ENCODE results near the gene MUC5B. TPM values are rescaled to one million over a fixed set of nuclear protein-coding genes. Genes with fewer than 3 reads are reported as not detected.

Gene MUC5B
- total RNA-seq, 2 experiments from 2014 or later, result not detected

DNA sequence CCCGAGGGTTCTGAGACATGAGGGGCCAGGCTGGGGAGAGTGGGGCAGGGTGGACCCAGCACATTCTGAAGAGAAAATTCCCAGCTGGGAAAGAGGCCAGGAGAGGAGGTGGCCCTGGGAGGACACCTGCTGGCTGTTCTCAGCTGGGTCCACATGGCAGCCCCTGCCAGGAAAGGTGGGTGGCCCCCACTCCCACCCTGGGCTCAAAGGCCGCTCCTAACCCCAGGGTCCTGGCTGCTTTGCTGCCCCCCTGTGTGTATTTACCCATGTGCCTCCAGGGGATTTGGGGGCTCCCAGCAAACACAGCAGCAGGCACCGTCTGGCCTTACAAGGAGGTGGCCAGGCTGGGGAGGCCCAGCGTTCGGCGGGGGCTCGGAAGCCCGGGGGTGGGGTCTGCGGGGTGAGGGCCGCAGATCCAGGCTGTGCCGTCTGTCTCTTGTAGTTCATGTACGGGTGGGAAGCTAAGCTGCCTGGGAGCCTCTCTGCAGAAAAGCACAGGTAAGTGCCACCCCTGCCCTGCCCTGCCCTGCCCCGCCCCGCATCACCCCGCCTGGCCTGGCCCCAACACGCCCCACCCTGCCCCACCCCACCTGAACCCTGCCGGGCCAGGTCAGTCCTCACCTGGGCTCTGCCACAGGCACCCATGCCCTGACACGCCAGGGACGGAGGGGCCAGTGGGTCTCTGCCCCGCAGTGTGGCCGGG lies 10.6 kb downstream of the MUC5B start:
- Mint-ChIP-seq H3K36me3 (no peaks in the 10 kb centered on the region), H3K27me3 (no peaks in the 10 kb centered on the region), H3K9me3 (ENCODE audit: low read depth) (no peaks in the 10 kb centered on the region), H3K4me3 (no peak overlapping the region), H3K4me1 (no peaks in the 10 kb centered on the region), H3K27ac (no peak overlapping the region)
- CTCF ChIA-PET, result no interaction called here
- ATAC-seq (no peak), DNase-seq (no peak)

- Mint-ChIP-seq H3K4me1 (no peaks in the 10 kb centered on the region), H3K36me3 (no peaks in the 10 kb centered on the region), H3K27me3 (no peaks in the 10 kb centered on the region), H3K9me3 (ENCODE audit: low read depth) (no peaks in the 10 kb centered on the region), H3K4me3 (no peak overlapping the region), H3K27ac (no peak overlapping the region)
- CTCF ChIA-PET, result no interaction called here
- DNase-seq (no peak), ATAC-seq (no peak)
Observed at GRCh38 chr11:1234054-1234720, 11.3 kb downstream of the MUC5B start.

GRCh38 chr11:1234771-1235305 lies 12.0 kb downstream of the MUC5B start:
- ATAC-seq (no peak), DNase-seq (no peak)
- no peak overlapping the region for H3K4me3 Mint-ChIP-seq
- no peaks in the 10 kb centered on the region for H3K9me3 Mint-ChIP-seq (ENCODE audit: low read depth)
- CTCF ChIA-PET, result no interaction called here
- H3K27me3 Mint-ChIP-seq, result no peaks in the 10 kb centered on the region
- H3K4me1 Mint-ChIP-seq, result no peaks in the 10 kb centered on the region
- H3K27ac Mint-ChIP-seq, result no peak overlapping the region
- H3K36me3 Mint-ChIP-seq, result no peaks in the 10 kb centered on the region

DNA sequence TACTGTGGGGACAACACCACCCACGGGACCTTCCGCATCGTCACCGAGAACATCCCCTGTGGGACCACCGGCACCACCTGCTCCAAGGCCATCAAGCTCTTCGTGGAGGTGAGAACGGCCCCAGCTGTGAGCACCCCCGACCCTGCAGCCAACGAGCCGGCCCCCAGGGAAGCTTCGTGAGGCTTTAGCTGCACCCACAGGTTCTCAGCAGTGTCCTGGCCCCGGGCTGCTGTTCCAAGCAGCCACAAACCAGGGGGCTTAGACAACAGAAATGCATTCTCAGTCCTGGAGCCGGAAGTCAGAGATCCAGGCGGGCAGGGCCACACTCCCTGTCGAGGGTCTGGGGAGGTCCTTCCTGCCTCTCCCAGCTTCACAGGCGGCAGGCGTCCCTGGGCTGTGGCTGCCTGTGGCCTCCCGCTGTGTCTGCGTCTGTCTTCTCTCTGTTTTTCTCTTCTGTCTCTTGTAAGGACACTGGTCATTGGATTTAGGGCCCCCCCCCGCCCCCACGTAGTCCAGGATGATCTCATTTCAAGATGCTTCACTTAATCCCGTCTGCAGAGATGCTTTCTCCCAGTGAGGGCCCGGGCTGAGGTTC lies 12.5 kb downstream of the MUC5B start:
- no peaks in the 10 kb centered on the region for H3K27me3 Mint-ChIP-seq
- CTCF ChIA-PET, result no interaction called here
- no peak for DNase-seq

GRCh38 chr11:1235901-1236315 lies 13.0 kb downstream of the MUC5B start:
- Mint-ChIP-seq H3K4me1 (no peaks in the 10 kb centered on the region), H3K27ac (no peak overlapping the region), H3K9me3 (ENCODE audit: low read depth) (no peaks in the 10 kb centered on the region), H3K27me3 (no peaks in the 10 kb centered on the region), H3K36me3 (no peaks in the 10 kb centered on the region), H3K4me3 (no peak overlapping the region)
- ATAC-seq (no peak), DNase-seq (no peak)
- CTCF ChIA-PET, result no interaction called here

More for the DNA sequence above, 12.5 kb downstream of the MUC5B start:
- H3K4me3 Mint-ChIP-seq, result no peak overlapping the region
- H3K27ac Mint-ChIP-seq, result no peak overlapping the region
- no peaks in the 10 kb centered on the region for H3K36me3 Mint-ChIP-seq
- no peaks in the 10 kb centered on the region for H3K9me3 Mint-ChIP-seq (ENCODE audit: low read depth)
- H3K4me1 Mint-ChIP-seq, result no peaks in the 10 kb centered on the region
- ATAC-seq, result no peak

- no peak overlapping the region for H3K4me3 Mint-ChIP-seq
- CTCF ChIA-PET, result no interaction called here
- no peaks in the 10 kb centered on the region for H3K4me1 Mint-ChIP-seq
- no peaks in the 10 kb centered on the region for H3K36me3 Mint-ChIP-seq
- no peaks in the 10 kb centered on the region for H3K27me3 Mint-ChIP-seq
- H3K9me3 Mint-ChIP-seq (ENCODE audit: low read depth), result no peaks in the 10 kb centered on the region
- DNase-seq (no peak), ATAC-seq (no peak)
- H3K27ac Mint-ChIP-seq, result no peak overlapping the region
Observed at GRCh38 chr11:1236316-1237127, 13.7 kb downstream of the MUC5B start.

GRCh38 chr11:1237128-1237580 lies 14.3 kb downstream of the MUC5B start:
- no peaks in the 10 kb centered on the region for H3K9me3 Mint-ChIP-seq (ENCODE audit: low read depth)
- no peaks in the 10 kb centered on the region for H3K36me3 Mint-ChIP-seq
- no peaks in the 10 kb centered on the region for H3K4me1 Mint-ChIP-seq
- CTCF ChIA-PET, result no interaction called here
- no peak for ATAC-seq
- no peak overlapping the region for H3K4me3 Mint-ChIP-seq
- no peak for DNase-seq
- no peak overlapping the region for H3K27ac Mint-ChIP-seq
- no peaks in the 10 kb centered on the region for H3K27me3 Mint-ChIP-seq

- no peak for ATAC-seq
- CTCF ChIA-PET, result no interaction called here
- Mint-ChIP-seq H3K36me3 (no peaks in the 10 kb centered on the region), H3K4me3 (no peak overlapping the region), H3K9me3 (ENCODE audit: low read depth) (peaks cover 2% of the 10 kb centered on the region), H3K27ac (no peak overlapping the region), H3K4me1 (no peaks in the 10 kb centered on the region), H3K27me3 (no peaks in the 10 kb centered on the region)
- DNase-seq, result no peak
Observed at GRCh38 chr11:1237851-1238250, 15.0 kb downstream of the MUC5B start.

- no peak for DNase-seq
- H3K27ac Mint-ChIP-seq, result no peak overlapping the region
- no peak overlapping the region for H3K4me3 Mint-ChIP-seq
- no peaks in the 10 kb centered on the region for H3K4me1 Mint-ChIP-seq
- H3K9me3 Mint-ChIP-seq (ENCODE audit: low read depth), result peaks cover 2% of the 10 kb centered on the region
- H3K36me3 Mint-ChIP-seq, result no peaks in the 10 kb centered on the region
- H3K27me3 Mint-ChIP-seq, result no peaks in the 10 kb centered on the region
- CTCF ChIA-PET, result no interaction called here
- no peak for ATAC-seq
Observed at GRCh38 chr11:1238767-1239595, 16.1 kb downstream of the MUC5B start.

GRCh38 chr11:1239596-1240205 lies 16.8 kb downstream of the MUC5B start:
- H3K27me3 Mint-ChIP-seq, result no peaks in the 10 kb centered on the region
- no peaks in the 10 kb centered on the region for H3K4me1 Mint-ChIP-seq
- H3K36me3 Mint-ChIP-seq, result no peaks in the 10 kb centered on the region
- DNase-seq (no peak), ATAC-seq (no peak)
- H3K27ac Mint-ChIP-seq, result no peak overlapping the region
- CTCF ChIA-PET, result no interaction called here
- H3K4me3 Mint-ChIP-seq, result no peak overlapping the region
- peaks cover 2% of the 10 kb centered on the region for H3K9me3 Mint-ChIP-seq (ENCODE audit: low read depth)

DNA sequence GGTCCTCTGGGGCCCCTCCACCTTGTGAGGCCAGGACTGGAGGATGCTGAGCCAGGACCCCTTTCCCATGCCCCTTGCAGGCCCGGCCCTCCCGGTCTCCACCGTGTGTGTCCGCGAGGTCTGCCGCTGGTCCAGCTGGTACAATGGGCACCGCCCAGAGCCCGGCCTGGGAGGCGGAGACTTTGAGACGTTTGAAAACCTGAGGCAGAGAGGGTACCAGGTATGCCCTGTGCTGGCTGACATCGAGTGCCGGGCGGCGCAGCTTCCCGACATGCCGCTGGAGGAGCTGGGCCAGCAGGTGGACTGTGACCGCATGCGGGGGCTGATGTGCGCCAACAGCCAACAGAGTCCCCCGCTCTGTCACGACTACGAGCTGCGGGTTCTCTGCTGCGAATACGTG lies 17.9 kb downstream of the MUC5B start:
- ATAC-seq (no peak), DNase-seq (no peak)
- H3K4me1 Mint-ChIP-seq, result no peaks in the 10 kb centered on the region
- no peak overlapping the region for H3K4me3 Mint-ChIP-seq
- no peaks in the 10 kb centered on the region for H3K36me3 Mint-ChIP-seq
- H3K27ac Mint-ChIP-seq, result no peak overlapping the region
- peaks cover 2% of the 10 kb centered on the region for H3K9me3 Mint-ChIP-seq (ENCODE audit: low read depth)
- no peaks in the 10 kb centered on the region for H3K27me3 Mint-ChIP-seq
- CTCF ChIA-PET, result no interaction called here

DNA sequence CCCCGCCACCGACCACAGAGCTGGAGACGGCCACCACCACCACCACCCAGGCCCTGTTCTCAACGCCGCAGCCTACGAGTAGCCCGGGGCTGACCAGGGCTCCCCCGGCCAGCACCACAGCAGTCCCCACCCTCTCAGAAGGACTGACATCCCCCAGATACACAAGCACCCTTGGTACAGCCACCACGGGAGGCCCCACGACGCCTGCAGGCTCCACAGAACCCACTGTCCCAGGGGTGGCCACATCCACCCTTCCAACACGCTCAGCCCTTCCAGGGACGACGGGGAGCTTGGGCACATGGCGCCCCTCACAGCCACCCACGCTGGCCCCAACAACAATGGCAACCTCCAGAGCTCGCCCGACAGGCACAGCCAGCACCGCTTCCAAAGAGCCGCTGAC lies 18.8 kb downstream of the MUC5B start:
- CTCF ChIA-PET, result no interaction called here
- no peak overlapping the region for H3K4me3 Mint-ChIP-seq
- ATAC-seq (no peak), DNase-seq (no peak)
- peaks cover 2% of the 10 kb centered on the region for H3K9me3 Mint-ChIP-seq (ENCODE audit: low read depth)
- no peaks in the 10 kb centered on the region for H3K27me3 Mint-ChIP-seq
- no peaks in the 10 kb centered on the region for H3K36me3 Mint-ChIP-seq
- no peaks in the 10 kb centered on the region for H3K4me1 Mint-ChIP-seq
- H3K27ac Mint-ChIP-seq, result no peak overlapping the region

Measured in activated CD8-positive, alpha-beta memory T cell treated with anti-CD3 and anti-CD28 coated beads, Interleukin-2, amount 10 ng/mL, durations not matched to agents 7 days and 5 days (primary cell).